GM19438 (cell line): ENCODE results near the gene TMCC3.
A peak's percentile ranks its signal among the peaks of the same experiment; 100 is the strongest.

Experiments used
- ATAC-seq: cut with Tn5 transposase; IDR thresholded peaks from one replicate; pipeline ENCODE4 v1.9.1; 2021; ENCODE audit warnings: low read depth; ENCODE audit not compliant: unreplicated experiment

Gene TMCC3

GRCh38 chr12:94538318-94538717 is 112.0 kb downstream of the TMCC3 start:
- no peak for ATAC-seq

GRCh38 chr12:94536040-94536965 is 114.1 kb downstream of the TMCC3 start:
- no peak for ATAC-seq

- no peak for ATAC-seq
Measured at GRCh38 chr12:94535510-94535921, 114.8 kb downstream of the TMCC3 start.

GRCh38 chr12:94534774-94535509 is 115.4 kb downstream of the TMCC3 start:
- no peak for ATAC-seq

GRCh38 chr12:94534278-94534677 is 116.1 kb downstream of the TMCC3 start:
- ATAC-seq: no peak

GRCh38 chr12:94532490-94533422 is 117.6 kb downstream of the TMCC3 start:
- ATAC-seq: peak; percentile 74

GRCh38 chr12:94531196-94531720 is 119.1 kb downstream of the TMCC3 start:
- ATAC-seq: no peak

- no peak for ATAC-seq
Measured at GRCh38 chr12:94525951-94526350, 124.4 kb downstream of the TMCC3 start.
